WTC11 (cell line): Measurements from ENCODE around the gene TIMM22. TPM values are rescaled to one million over a fixed set of nuclear protein-coding genes. Genes with fewer than 3 reads are reported as not detected.

Source experiments
- ATAC-seq: fragments of 200-7000 bp; cut with Tn5 transposase; 2 replicates; pipeline ENCODE4 v1.10.0; 2021; ENCODE audit warnings: mild to moderate bottlenecking, moderate library complexity
- CTCF ChIA-PET: fragments of 300-600 bp; sonication (Branson Sonifier 250); formaldehyde crosslinking; loops from one replicate; lab custom pipeline; 2021; ENCODE audit warnings: antibody characterized with exemption; lab: Charles Lee
- POLR2A ChIA-PET: fragments of 350-600 bp; sonication (Branson Sonifier 250); formaldehyde crosslinking; loops from one replicate; lab custom pipeline; 2021; ENCODE audit warnings: antibody characterized with exemption; lab: Charles Lee
- DNase-seq: peaks from one replicate; pipeline ENCODE4 v3.0.0; 2021; ENCODE audit warnings: low spot score
- H3K27ac Mint-ChIP-seq: 2 replicates; pipeline ENCODE4 v1.8.0; 2021; ENCODE audit warnings: mixed read lengths
- H3K27me3 Mint-ChIP-seq: 2 replicates; pipeline ENCODE4 v1.8.0; 2021; ENCODE audit warnings: low read depth, mild to moderate bottlenecking, moderate library complexity, mixed read lengths
- H3K36me3 Mint-ChIP-seq: 2 replicates; pipeline ENCODE4 v1.8.0; 2021; ENCODE audit warnings: mixed read lengths
- H3K4me1 Mint-ChIP-seq: 2 replicates; pipeline ENCODE4 v1.8.0; 2022; ENCODE audit warnings: mixed read lengths
- H3K4me3 Mint-ChIP-seq: 2 replicates; pipeline ENCODE4 v1.8.0; 2021; ENCODE audit warnings: mild to moderate bottlenecking, moderate library complexity, mixed read lengths
- H3K9me3 Mint-ChIP-seq: 2 replicates; pipeline ENCODE4 v1.8.0; 2021; ENCODE audit warnings: mixed read lengths
- FOXP4 ChIP-seq: sonication (generic); formaldehyde crosslinking; IDR thresholded peaks from 2 replicates; pipeline ENCODE4 v1.8.0; 2022; ENCODE audit warnings: mild to moderate bottlenecking, missing genetic modification reagents
- GTF2I ChIP-seq: fragments of 250-450 bp; sonication (Bioruptor Pico); conservative IDR thresholded peaks from 2 replicates; pipeline ENCODE4 v1.4.0; 2021; ENCODE audit warnings: mild to moderate bottlenecking
- IRF2 ChIP-seq: sonication (generic); formaldehyde crosslinking; IDR thresholded peaks from 2 replicates; pipeline ENCODE4 v1.8.0; 2022; ENCODE audit warnings: low read depth, missing genetic modification reagents, borderline replicate concordance
- MXD4 ChIP-seq: fragments of 250-450 bp; sonication (Bioruptor Pico); IDR thresholded peaks from 2 replicates; pipeline ENCODE4 v1.8.0; 2021; ENCODE audit warnings: mild to moderate bottlenecking, moderate library complexity, borderline replicate concordance
- NFATC4 ChIP-seq: fragments of 250-450 bp; sonication (Bioruptor Pico); IDR thresholded peaks from 2 replicates; pipeline ENCODE4 v1.9.0; 2021; ENCODE audit warnings: mild to moderate bottlenecking
- PRRX2 ChIP-seq: fragments of 250-450 bp; sonication (Bioruptor Pico); IDR thresholded peaks from 2 replicates; pipeline ENCODE4 v1.8.0; 2021; ENCODE audit warnings: mild to moderate bottlenecking
- SP1 ChIP-seq: sonication (generic); formaldehyde crosslinking; conservative IDR thresholded peaks from 2 replicates; pipeline ENCODE4 v1.8.1; 2022; ENCODE audit warnings: missing genetic modification reagents
- TEAD4 ChIP-seq: sonication (generic); formaldehyde crosslinking; IDR thresholded peaks from 2 replicates; pipeline ENCODE4 v1.8.0; 2022; ENCODE audit warnings: mild to moderate bottlenecking, missing genetic modification reagents
- USF1 ChIP-seq: sonication (generic); formaldehyde crosslinking; IDR thresholded peaks from 2 replicates; pipeline ENCODE4 v1.8.0; 2022; ENCODE audit warnings: mild to moderate bottlenecking, missing genetic modification reagents
- ZNF219 ChIP-seq: sonication (generic); formaldehyde crosslinking; IDR thresholded peaks from 2 replicates; pipeline ENCODE4 v1.8.0; 2023; ENCODE audit warnings: missing genetic modification reagents, mild to moderate bottlenecking, borderline replicate concordance
- ZNF232 ChIP-seq: sonication (generic); formaldehyde crosslinking; IDR thresholded peaks from 2 replicates; pipeline ENCODE4 v1.8.0; 2022; ENCODE audit warnings: mild to moderate bottlenecking, missing genetic modification reagents
- ZNF263 ChIP-seq: sonication (generic); formaldehyde crosslinking; IDR thresholded peaks from 2 replicates; pipeline ENCODE4 v1.8.1; 2022; ENCODE audit warnings: low read depth, mild to moderate bottlenecking, moderate library complexity, missing genetic modification reagents
- ZNF671 ChIP-seq: fragments of 250-450 bp; sonication (Bioruptor Pico); IDR thresholded peaks from 2 replicates; pipeline ENCODE4 v1.8.0; 2021; ENCODE audit warnings: mild to moderate bottlenecking
- total RNA-seq: library from RNA; stranded (reverse); gene quantifications from 3 replicates; pipeline ENCODE4 v1.2.3, GENCODE V29; 2021
- TF ChIP-seq, protein P1 (sequence below): sonication (generic); formaldehyde crosslinking; IDR thresholded peaks from 2 replicates; pipeline ENCODE4 v1.8.1; 2023; ENCODE audit warnings: mild to moderate bottlenecking, missing genetic modification reagents, borderline replicate concordance
- TF ChIP-seq, protein P2 (sequence below): sonication (generic); formaldehyde crosslinking; conservative IDR thresholded peaks from 2 replicates; pipeline ENCODE4 v1.8.1; 2022; ENCODE audit warnings: mild to moderate bottlenecking, missing genetic modification reagents
- TF ChIP-seq, protein P3 (sequence below): fragments of 250-450 bp; sonication (Bioruptor Pico); conservative IDR thresholded peaks from 2 replicates; pipeline ENCODE4 v1.9.0; 2021; ENCODE audit warnings: mild to moderate bottlenecking
- TF ChIP-seq, protein P4 (sequence below): sonication (generic); formaldehyde crosslinking; IDR thresholded peaks from 2 replicates; pipeline ENCODE4 v1.8.1; 2022; ENCODE audit warnings: low read depth, mild to moderate bottlenecking, moderate library complexity, missing genetic modification reagents, borderline replicate concordance
- TF ChIP-seq, protein P5 (sequence below): fragments of 250-450 bp; sonication (Bioruptor Pico); IDR thresholded peaks from 2 replicates; pipeline ENCODE4 v2.1.2; 2022; ENCODE audit warnings: mild to moderate bottlenecking, moderate library complexity

TIMM22 gene
- total RNA-seq, 1 experiment from 2014 or later, result 18.0 TPM

DNA sequence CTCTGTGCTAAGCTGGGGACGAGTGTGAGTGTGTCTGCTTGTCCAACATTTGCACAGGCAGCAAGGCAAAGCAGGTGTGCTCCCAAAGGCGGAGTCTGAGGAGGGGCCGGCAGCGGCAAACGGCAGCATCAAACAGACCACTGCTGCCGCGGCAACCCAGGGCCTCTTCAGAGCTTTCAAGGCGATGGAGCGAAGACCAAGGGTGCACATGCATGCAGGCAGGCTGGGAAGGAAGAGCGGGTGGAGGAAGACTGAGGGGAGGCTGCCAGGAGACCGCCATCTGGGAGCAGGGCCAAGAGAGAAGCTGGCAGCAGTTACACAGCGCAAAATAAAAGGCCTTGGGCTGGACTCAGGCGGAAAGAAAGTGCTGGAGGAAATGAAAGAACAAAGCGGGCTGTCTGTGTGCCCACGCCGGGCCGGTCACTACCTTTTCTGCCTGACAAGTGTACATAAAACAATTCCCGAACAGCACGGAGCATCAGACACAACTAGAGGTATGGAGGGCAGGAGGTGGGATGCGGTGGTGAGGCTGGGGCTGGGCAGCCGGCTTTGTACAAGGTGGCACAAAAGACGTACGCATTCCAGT lies 8.5 kb downstream of the TIMM22 start:
- ATAC-seq (no peak; the same call in 1 of the 2 replicates), DNase-seq (no peak)
- H3K36me3 Mint-ChIP-seq, result peaks cover 24% of the 10 kb centered on the region
- H3K4me1 Mint-ChIP-seq, result peaks cover 7% of the 10 kb centered on the region
- no peaks in the 10 kb centered on the region for H3K27me3 Mint-ChIP-seq
- TF ChIP-seq IRF2 (CRISPR knock-in tag) (no peak), USF1 (no peak), TEAD4 (CRISPR knock-in tag) (no peak)
- TF ChIP-seq, protein P1, sequence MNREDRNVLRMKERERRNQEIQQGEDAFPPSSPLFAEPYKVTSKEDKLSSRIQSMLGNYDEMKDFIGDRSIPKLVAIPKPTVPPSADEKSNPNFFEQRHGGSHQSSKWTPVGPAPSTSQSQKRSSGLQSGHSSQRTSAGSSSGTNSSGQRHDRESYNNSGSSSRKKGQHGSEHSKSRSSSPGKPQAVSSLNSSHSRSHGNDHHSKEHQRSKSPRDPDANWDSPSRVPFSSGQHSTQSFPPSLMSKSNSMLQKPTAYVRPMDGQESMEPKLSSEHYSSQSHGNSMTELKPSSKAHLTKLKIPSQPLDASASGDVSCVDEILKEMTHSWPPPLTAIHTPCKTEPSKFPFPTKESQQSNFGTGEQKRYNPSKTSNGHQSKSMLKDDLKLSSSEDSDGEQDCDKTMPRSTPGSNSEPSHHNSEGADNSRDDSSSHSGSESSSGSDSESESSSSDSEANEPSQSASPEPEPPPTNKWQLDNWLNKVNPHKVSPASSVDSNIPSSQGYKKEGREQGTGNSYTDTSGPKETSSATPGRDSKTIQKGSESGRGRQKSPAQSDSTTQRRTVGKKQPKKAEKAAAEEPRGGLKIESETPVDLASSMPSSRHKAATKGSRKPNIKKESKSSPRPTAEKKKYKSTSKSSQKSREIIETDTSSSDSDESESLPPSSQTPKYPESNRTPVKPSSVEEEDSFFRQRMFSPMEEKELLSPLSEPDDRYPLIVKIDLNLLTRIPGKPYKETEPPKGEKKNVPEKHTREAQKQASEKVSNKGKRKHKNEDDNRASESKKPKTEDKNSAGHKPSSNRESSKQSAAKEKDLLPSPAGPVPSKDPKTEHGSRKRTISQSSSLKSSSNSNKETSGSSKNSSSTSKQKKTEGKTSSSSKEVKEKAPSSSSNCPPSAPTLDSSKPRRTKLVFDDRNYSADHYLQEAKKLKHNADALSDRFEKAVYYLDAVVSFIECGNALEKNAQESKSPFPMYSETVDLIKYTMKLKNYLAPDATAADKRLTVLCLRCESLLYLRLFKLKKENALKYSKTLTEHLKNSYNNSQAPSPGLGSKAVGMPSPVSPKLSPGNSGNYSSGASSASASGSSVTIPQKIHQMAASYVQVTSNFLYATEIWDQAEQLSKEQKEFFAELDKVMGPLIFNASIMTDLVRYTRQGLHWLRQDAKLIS (CRISPR knock-in tag), result no peak
- TF ChIP-seq, protein P2, sequence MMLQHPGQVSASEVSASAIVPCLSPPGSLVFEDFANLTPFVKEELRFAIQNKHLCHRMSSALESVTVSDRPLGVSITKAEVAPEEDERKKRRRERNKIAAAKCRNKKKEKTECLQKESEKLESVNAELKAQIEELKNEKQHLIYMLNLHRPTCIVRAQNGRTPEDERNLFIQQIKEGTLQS (CRISPR knock-in tag), result no peak
- peak overlapping the region; percentile 88 for H3K27ac Mint-ChIP-seq
- H3K4me3 Mint-ChIP-seq, result no peak overlapping the region
- ChIA-PET POLR2A (no interaction called here), CTCF (interaction anchor here (0.6 to 9.1 kb wide), 5 partner anchors 9 to 282 kb away, joined by 3 to 56 read pairs (median 7); partner anchors contain the start of genes NXN and TIMM22)
- H3K9me3 Mint-ChIP-seq, result no peaks in the 10 kb centered on the region

DNA sequence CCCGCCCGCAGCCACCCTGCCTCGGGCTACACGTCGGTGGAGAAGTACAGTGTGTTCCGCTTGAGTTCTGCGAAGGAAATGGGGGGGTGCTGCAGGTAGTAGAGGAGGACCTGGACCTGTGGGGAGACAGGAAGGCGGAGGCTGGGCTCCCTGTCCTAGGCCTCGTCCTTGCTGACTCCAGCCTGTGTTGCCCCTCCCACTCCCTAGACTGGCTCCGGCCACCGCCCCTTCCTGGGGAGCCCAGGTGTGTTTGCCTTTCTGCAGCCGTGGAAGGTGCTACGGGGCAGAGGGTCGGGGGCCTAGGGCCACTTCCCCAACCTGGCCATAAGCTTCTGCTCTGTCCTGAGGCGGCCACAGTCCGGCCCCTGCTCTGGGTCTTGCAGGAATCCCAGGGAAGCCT lies 9.1 kb downstream of the TIMM22 start:
- POLR2A ChIA-PET, result no interaction called here
- no peaks in the 10 kb centered on the region for H3K9me3 Mint-ChIP-seq
- DNase-seq (no peak), ATAC-seq (peak; percentile 46)
- peaks cover 7% of the 10 kb centered on the region for H3K4me1 Mint-ChIP-seq
- CTCF ChIA-PET, result interaction anchor here (2.4 to 9.1 kb wide), 2 partner anchors 9 to 50 kb away, joined by 9 to 56 read pairs; partner anchors contain the start of gene TIMM22
- H3K36me3 Mint-ChIP-seq, result peaks cover 18% of the 10 kb centered on the region
- H3K27ac Mint-ChIP-seq, result no peak overlapping the region
- H3K4me3 Mint-ChIP-seq, result no peak overlapping the region
- H3K27me3 Mint-ChIP-seq, result no peaks in the 10 kb centered on the region
- no peak for TF ChIP-seq FOXP4
- no peak for TF ChIP-seq GTF2I
- no peak for TF ChIP-seq ZNF263 (CRISPR knock-in tag)
- TF ChIP-seq ZNF671 (CRISPR knock-in tag), result no peak
- TF ChIP-seq, protein P3, sequence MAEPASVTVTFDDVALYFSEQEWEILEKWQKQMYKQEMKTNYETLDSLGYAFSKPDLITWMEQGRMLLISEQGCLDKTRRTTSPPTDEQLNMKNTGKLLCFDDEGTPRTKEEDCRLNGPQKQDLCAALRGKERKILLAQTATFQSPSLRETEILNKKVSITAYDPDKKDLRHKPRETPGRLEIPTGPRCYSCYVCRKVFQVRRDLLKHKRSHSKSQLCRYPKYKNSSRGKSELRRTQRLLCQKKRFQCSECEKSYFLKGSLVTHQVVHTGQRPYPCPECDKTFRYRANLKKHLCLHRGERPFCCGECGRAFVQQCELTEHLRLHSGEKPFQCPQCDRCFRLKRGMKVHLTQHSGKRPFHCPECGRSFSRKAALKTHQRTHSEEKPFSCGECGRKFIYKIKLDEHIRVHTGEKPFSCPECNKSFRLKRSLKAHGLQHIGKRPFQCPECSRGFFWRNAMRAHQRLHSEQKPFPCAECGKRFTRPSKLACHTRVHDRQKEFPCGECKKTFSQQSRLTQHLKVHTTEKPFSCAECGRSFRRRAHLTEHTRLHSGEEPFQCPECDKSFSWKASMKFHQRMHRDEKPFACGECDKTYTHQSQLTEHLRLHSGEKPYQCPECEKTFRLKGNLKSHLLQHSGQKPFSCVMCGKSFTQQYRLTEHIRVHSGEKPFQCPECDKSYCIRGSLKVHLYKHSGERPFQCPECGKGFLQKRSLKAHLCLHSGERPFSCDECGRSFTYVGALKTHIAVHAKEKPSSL, result no peak
- TF ChIP-seq MXD4 (CRISPR knock-in tag), result no peak
- TF ChIP-seq, protein P1 (CRISPR knock-in tag), result no peak
- TF ChIP-seq, protein P4, sequence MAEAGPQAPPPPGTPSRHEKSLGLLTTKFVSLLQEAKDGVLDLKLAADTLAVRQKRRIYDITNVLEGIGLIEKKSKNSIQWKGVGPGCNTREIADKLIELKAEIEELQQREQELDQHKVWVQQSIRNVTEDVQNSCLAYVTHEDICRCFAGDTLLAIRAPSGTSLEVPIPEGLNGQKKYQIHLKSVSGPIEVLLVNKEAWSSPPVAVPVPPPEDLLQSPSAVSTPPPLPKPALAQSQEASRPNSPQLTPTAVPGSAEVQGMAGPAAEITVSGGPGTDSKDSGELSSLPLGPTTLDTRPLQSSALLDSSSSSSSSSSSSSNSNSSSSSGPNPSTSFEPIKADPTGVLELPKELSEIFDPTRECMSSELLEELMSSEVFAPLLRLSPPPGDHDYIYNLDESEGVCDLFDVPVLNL (CRISPR knock-in tag), result no peak
- TF ChIP-seq PRRX2, result no peak
- TF ChIP-seq, protein P5, sequence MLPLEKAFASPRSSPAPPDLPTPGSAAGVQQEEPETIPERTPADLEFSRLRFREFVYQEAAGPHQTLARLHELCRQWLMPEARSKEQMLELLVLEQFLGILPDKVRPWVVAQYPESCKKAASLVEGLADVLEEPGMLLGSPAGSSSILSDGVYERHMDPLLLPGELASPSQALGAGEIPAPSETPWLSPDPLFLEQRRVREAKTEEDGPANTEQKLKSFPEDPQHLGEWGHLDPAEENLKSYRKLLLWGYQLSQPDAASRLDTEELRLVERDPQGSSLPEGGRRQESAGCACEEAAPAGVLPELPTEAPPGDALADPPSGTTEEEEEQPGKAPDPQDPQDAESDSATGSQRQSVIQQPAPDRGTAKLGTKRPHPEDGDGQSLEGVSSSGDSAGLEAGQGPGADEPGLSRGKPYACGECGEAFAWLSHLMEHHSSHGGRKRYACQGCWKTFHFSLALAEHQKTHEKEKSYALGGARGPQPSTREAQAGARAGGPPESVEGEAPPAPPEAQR (CRISPR knock-in tag), result no peak
- no peak for TF ChIP-seq ZNF232 (CRISPR knock-in tag)
- TF ChIP-seq ZNF219, result no peak
- no peak for TF ChIP-seq SP1 (CRISPR knock-in tag)
- TF ChIP-seq NFATC4, result no peak
- TF ChIP-seq TEAD4 (CRISPR knock-in tag), result no peak
